MCF 10A (cell line): ENCODE data around the gene ETDB. TPM values are rescaled to one million over a fixed set of nuclear protein-coding genes. Genes with fewer than 3 reads are reported as not detected.

Source experiments
- BruUV-seq: library from RNA; stranded (reverse); fragments of 400-500 nt; replicated peaks from 2 replicates; lab custom pipeline; 2021; lab: Mats Ljungman, UMichigan
- CTCF ChIA-PET: fragments of 300-600 bp; sonication (Branson Sonifier 250); formaldehyde crosslinking; extraction: SDS; loops from one replicate; lab custom pipeline; 2021; ENCODE audit warnings: antibody characterized with exemption, inconsistent platforms; lab: Yijun Ruan, JAX
- POLR2A ChIA-PET: fragments of 300-600, 350-650 bp; sonication (Branson Sonifier 250); formaldehyde crosslinking; extraction: SDS; loops from one replicate; lab custom pipeline; 2020; ENCODE audit warnings: antibody characterized with exemption, inconsistent platforms; lab: Yijun Ruan, JAX
- DNase-seq: peaks from one replicate; pipeline ENCODE4 v3.0.0-alpha.2; 2018; ENCODE audit not compliant: unreplicated experiment
- H3K27ac Mint-ChIP-seq: one replicate; pipeline ENCODE4 v1.8.0; 2022; ENCODE audit warnings: mild to moderate bottlenecking, low read depth, mixed read lengths; ENCODE audit not compliant: unreplicated experiment
- H3K27me3 Mint-ChIP-seq: one replicate; pipeline ENCODE4 v1.8.0; 2022; ENCODE audit warnings: mixed read lengths; ENCODE audit not compliant: insufficient read depth, unreplicated experiment
- H3K36me3 Mint-ChIP-seq: one replicate; pipeline ENCODE4 v1.8.0; 2022; ENCODE audit warnings: mild to moderate bottlenecking, moderate library complexity, mixed read lengths; ENCODE audit not compliant: insufficient read depth, unreplicated experiment
- H3K4me1 Mint-ChIP-seq: one replicate; pipeline ENCODE4 v1.8.0; 2022; ENCODE audit warnings: mixed read lengths; ENCODE audit not compliant: insufficient read depth, unreplicated experiment
- H3K4me3 Mint-ChIP-seq: one replicate; pipeline ENCODE4 v1.8.0; 2022; ENCODE audit warnings: mild to moderate bottlenecking, moderate library complexity, mixed read lengths; ENCODE audit not compliant: unreplicated experiment
- H3K9me3 Mint-ChIP-seq: one replicate; pipeline ENCODE4 v1.8.0; 2022; ENCODE audit warnings: mixed read lengths; ENCODE audit not compliant: unreplicated experiment
- intact Hi-C: fragments of 100-400 bp; cut with micrococcal nuclease; formaldehyde crosslinking; loops from 2 replicates; pipeline ENCODE4 v1.14.1; 2022
- total RNA-seq: library from RNA; stranded (reverse); gene quantifications from 2 replicates; pipeline ENCODE4 v1.2.3, GENCODE V29; 2022
- TF ChIP-seq, protein P1 (sequence below): fragments of 200-600 bp; IDR thresholded peaks from one replicate; pipeline ENCODE4 v1.8.0; 2022; ENCODE audit warnings: antibody characterized with exemption, mild to moderate bottlenecking; ENCODE audit not compliant: unreplicated experiment

Gene ETDB
- total RNA-seq, 1 experiment from 2014 or later: not detected

DNA sequence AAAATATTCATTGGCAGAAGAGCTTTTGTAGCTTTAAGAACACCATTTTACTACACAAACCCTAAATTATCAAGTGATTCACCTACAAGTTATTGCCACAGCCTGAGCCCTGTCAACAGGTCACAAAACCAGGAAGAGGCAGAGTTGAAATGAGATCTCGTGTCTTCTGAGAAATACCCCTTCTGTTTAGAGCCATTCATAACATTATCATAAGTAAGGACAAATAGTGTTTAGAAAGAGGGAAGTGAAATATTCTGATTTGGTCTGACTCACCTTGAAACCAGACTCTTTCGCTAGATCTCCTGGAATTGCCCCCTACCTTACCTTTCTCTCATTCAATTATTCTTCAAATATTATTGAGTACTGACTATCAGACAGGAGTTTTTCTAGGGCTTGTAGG, 5.9 kb downstream of the ETDB start:
- CTCF ChIA-PET: interaction anchor here (0.6 to 0.7 kb wide), 2 partner anchors 95 to 227 kb away, joined by 3 read pairs; no protein-coding TSS in a partner anchor
- no peak for DNase-seq
- intact Hi-C loops: no loop called here
- Mint-ChIP-seq H3K27me3 (peaks cover 39% of the 10 kb centered on the region), H3K9me3 (no peaks in the 10 kb centered on the region), H3K4me1 (no peaks in the 10 kb centered on the region), H3K4me3 (no peak overlapping the region), H3K36me3 (no peaks in the 10 kb centered on the region), H3K27ac (no peak overlapping the region)
- TF ChIP-seq, protein P1, sequence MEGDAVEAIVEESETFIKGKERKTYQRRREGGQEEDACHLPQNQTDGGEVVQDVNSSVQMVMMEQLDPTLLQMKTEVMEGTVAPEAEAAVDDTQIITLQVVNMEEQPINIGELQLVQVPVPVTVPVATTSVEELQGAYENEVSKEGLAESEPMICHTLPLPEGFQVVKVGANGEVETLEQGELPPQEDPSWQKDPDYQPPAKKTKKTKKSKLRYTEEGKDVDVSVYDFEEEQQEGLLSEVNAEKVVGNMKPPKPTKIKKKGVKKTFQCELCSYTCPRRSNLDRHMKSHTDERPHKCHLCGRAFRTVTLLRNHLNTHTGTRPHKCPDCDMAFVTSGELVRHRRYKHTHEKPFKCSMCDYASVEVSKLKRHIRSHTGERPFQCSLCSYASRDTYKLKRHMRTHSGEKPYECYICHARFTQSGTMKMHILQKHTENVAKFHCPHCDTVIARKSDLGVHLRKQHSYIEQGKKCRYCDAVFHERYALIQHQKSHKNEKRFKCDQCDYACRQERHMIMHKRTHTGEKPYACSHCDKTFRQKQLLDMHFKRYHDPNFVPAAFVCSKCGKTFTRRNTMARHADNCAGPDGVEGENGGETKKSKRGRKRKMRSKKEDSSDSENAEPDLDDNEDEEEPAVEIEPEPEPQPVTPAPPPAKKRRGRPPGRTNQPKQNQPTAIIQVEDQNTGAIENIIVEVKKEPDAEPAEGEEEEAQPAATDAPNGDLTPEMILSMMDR: no peak
- POLR2A ChIA-PET: no interaction called here
- BruUV-seq: no TSS peak

DNA sequence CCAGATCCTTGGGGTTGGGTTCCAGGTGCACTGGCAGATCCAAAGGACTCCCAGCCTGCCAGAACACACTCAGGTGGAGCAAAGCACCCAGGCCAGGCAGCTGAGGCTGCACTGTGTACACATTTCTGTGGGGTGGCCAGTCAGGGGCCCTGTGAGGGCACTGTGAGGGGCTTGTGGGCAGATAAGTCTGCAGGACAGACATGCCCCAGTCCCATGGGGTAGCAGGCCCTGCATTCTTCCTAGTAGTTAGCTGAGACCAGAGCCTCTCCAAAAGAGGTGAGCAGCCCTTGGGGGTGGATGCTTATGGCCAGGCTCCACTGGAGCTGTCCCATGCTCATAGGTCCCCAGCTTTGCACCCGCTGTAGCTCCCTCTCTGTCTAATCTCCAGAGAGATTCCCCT, 7.6 kb downstream of the ETDB start:
- DNase-seq: no peak
- Mint-ChIP-seq H3K27me3 (peaks cover 55% of the 10 kb centered on the region), H3K4me1 (no peaks in the 10 kb centered on the region), H3K4me3 (no peak overlapping the region), H3K9me3 (no peaks in the 10 kb centered on the region), H3K27ac (no peak overlapping the region), H3K36me3 (no peaks in the 10 kb centered on the region)
- TF ChIP-seq, protein P1: no peak
- ChIA-PET CTCF (interaction anchor here (0.5 to 2.4 kb wide), 14 partner anchors 8 to 1154 kb away, joined by 3 to 9 read pairs (median 4); no protein-coding TSS in a partner anchor), POLR2A (interaction anchor here (0.6 kb wide), 2 partner anchors 8 to 409 kb away, joined by 3 read pairs; no protein-coding TSS in a partner anchor)
- BruUV-seq: no TSS peak
- intact Hi-C loops: no loop called here

DNA sequence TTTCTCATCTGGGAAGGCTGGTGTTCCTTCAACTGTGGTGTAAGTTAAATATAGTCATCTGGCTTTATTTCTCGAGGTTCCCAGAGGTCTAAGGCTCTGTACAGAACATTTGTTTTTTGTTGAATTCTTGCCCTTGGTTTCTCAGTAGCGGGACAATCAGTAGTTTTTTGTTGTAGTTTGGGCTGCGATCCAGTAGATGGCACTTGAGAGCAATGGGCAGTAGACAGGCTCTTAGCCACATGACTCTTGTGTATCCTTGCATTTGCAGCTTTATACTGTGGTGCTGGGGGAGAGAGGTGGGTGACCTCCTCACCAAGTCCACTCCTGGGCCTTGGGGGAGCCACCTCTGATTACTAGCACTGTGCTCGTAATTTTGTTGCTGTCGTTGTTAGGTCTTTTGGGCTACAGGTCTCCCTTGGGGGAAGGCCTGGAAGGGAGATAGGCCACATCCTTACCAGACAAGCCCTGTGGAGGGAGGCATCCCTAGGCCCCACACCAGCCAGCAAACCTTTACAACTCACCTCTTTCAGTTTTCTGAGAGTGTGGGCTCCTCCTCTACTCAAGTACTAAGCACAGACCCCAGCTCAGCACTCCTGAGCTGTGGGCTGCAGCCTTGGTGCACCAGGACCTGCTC, 8.1 kb downstream of the ETDB start:
- H3K27me3 Mint-ChIP-seq: peaks cover 58% of the 10 kb centered on the region
- H3K9me3 Mint-ChIP-seq: no peaks in the 10 kb centered on the region
- no peaks in the 10 kb centered on the region for H3K4me1 Mint-ChIP-seq
- H3K27ac Mint-ChIP-seq: no peak overlapping the region
- H3K4me3 Mint-ChIP-seq: no peak overlapping the region
- intact Hi-C loops: no loop called here
- no TSS peak for BruUV-seq
- peak; percentile 49 for DNase-seq
- H3K36me3 Mint-ChIP-seq: no peaks in the 10 kb centered on the region
- CTCF ChIA-PET: interaction anchor here (0.6 to 2.4 kb wide), 19 partner anchors 10 to 1155 kb away, joined by 3 to 9 read pairs (median 4); no protein-coding TSS in a partner anchor
- POLR2A ChIA-PET: interaction anchor here (0.6 kb wide), 3 partner anchors 8 to 410 kb away, joined by 3 read pairs; no protein-coding TSS in a partner anchor
- TF ChIP-seq, protein P1: peak; percentile 56

DNA sequence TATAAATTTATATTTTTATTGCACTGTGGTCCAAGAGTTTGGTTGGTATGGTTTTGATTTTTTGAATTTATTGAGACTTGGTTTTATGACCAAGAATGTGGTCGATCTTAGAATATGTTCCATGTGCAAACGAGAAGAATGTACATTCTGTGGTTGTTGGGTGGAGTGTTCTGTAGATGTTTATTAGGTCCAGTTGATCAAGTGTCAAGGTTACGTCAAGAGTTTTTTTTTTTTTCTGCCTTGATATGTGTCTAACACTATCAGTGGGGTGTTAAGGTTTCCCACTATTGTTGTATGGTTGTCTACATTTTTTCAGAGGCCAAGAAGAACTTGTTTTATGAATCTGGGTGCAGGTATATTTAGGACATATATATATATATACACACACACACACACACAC, 10.8 kb downstream of the ETDB start:
- Mint-ChIP-seq H3K9me3 (no peaks in the 10 kb centered on the region), H3K4me1 (no peaks in the 10 kb centered on the region), H3K27ac (no peak overlapping the region), H3K36me3 (no peaks in the 10 kb centered on the region), H3K4me3 (no peak overlapping the region), H3K27me3 (peaks cover 73% of the 10 kb centered on the region)
- CTCF ChIA-PET: interaction anchor here (1.3 kb wide), 1 partner anchor 100 kb away, joined by 3 read pairs; no protein-coding TSS in a partner anchor
- no TSS peak for BruUV-seq
- intact Hi-C loops: no loop called here
- no peak for DNase-seq
- TF ChIP-seq, protein P1: no peak
- POLR2A ChIA-PET: no interaction called here
